Transverse colon (tissue), 4 donors: Measurements from ENCODE around the gene ARHGEF11. TPM values are rescaled to one million over a fixed set of nuclear protein-coding genes. Genes with fewer than 3 reads are reported as not detected.

Experiments
- DNase-seq: peaks from one replicate; pipeline ENCODE4 v3.0.0-alpha.2; 2019
- H3K27ac ChIP-seq, 4 donors: fragments of 200-600 bp; sonication (generic); 2 replicates each; pipeline ENCODE4 v1.5.1; 2016 to 2018; ENCODE audit warnings: inconsistent platforms in 4 of 4
- H3K27me3 ChIP-seq: fragments of 200-600 bp; sonication (generic); 2 replicates; pipeline ENCODE4 v1.5.1; 2017; ENCODE audit warnings: inconsistent platforms
- H3K36me3 ChIP-seq, 4 donors: fragments of 200-600 bp; sonication (generic); 2 replicates each; pipeline ENCODE4 v1.5.1; 2017 to 2019; ENCODE audit warnings: inconsistent platforms in 4 of 4
- H3K4me1 ChIP-seq, 4 donors: fragments of 200-600 bp; sonication (generic); 2 replicates each; pipeline ENCODE4 v1.5.1; 2017 to 2020; ENCODE audit warnings: inconsistent platforms in 4 of 4
- H3K4me3 ChIP-seq, 4 donors: fragments of 200-600 bp; sonication (generic); 1 replicate in 1 of 4; 2 replicates in 3 of 4; pipeline versions ENCODE4 v1.5.1 to v1.6.1; 2017 to 2019; ENCODE audit warnings: inconsistent platforms in 4 of 4
- H3K9me3 ChIP-seq, 2 donors: fragments of 200-600 bp; sonication (generic); 2 replicates each; pipeline ENCODE4 v1.5.1; 2017 to 2019; ENCODE audit warnings: inconsistent platforms in 2 of 2
- CTCF ChIP-seq, 5 experiments: fragments of 200-600 bp in 3 of 5; fragments of 450-650 bp in 2 of 5; sonication (generic) in 3 of 5; IDR thresholded peaks; 1 replicate in 2 of 5; 2 replicates in 3 of 5; pipeline ENCODE4 v1.5.1; 2016 to 2017; ENCODE audit warnings: antibody characterized with exemption in 5 of 5, inconsistent platforms in 3 of 5, mild to moderate bottlenecking in 2 of 5, moderate library complexity in 1 of 5
- EP300 ChIP-seq: sonication (generic); formaldehyde crosslinking; IDR thresholded peaks from one replicate; pipeline ENCODE4 v1.6.1; 2017; ENCODE audit warnings: antibody characterized with exemption, low read depth
- POLR2A ChIP-seq: fragments of 450-650 bp; IDR thresholded peaks from one replicate; pipeline ENCODE4 v1.6.1; 2016; ENCODE audit warnings: antibody characterized with exemption, mild to moderate bottlenecking, moderate library complexity
- POLR2AphosphoS5 ChIP-seq, 3 donors: sonication (generic); formaldehyde crosslinking; IDR thresholded peaks; one replicate each; pipeline ENCODE4 v1.6.1; 2016; ENCODE audit warnings: antibody characterized with exemption in 3 of 3
- WGBS, 2 donors: methylation state at CpG; one replicate each; pipeline ENCODE4 v1.1.5; 2018; ENCODE audit warnings: low coverage in 1 of 2; 5-methylcytosine and 5-hydroxymethylcytosine counted together
- in situ Hi-C, 4 donors: fragments of 200-750 bp; cut with MboI; loops; one replicate each; pipeline versions ENCODE4 v1.15.0 to v1.15.1; 2017; ENCODE audit warnings: low sequenced_read_pairs in 3 of 4, low pct_ligation_motif_present in 1 of 4, low pct_unique_long_range_greater_than_20kb in 1 of 4
- intact Hi-C: fragments of 100-400 bp; cut with DNase I; formaldehyde crosslinking; loops from one replicate; pipeline ENCODE4 v1.15.1; 2023; ENCODE audit warnings: low total_unique reads
- total RNA-seq, 4 donors: library from RNA; depleted of rRNA; stranded (reverse); fragments of >200 nt; gene quantifications; one replicate each; pipeline ENCODE4 v1.1.0, GENCODE V29; 2016

Gene ARHGEF11
- total RNA-seq, 4 donors from 2014 or later = 52.6 to 82.8 (median 62.1) TPM

DNA sequence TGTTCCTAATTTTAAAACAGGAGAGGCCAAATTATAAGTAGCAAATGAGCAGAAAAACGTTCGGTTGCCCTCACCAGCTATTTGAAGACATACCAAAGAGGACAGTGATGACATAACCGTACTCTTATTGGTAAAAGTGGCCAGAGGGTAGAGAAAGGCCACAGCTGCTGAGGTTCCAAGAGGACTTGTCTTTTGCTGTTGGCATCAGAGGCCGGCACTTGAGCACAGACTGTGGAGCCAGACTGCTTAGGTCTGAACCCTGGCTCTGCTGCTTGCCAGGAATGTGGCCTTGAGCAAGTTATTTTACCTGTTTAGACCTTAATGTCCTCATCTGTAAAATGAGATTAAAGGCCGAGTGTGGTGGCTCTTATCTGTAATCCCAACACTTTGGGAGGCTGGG lies 39.2 kb upstream of the ARHGEF11 start:
- intact Hi-C loops = no loop called here

GRCh38 chr1:157081707-157082106 lies 36.2 kb upstream of the ARHGEF11 start:
- in situ Hi-C loops = loop anchor here in 1 of 4 donors (25.0 kb wide), 1 partner anchor 406 kb away; no protein-coding TSS in a partner anchor
- no peak for DNase-seq
- H3K9me3 ChIP-seq = no peaks in the 10 kb centered on the region
- intact Hi-C loops = no loop called here
- H3K4me3 ChIP-seq = no peak overlapping the region
- no peak for TF ChIP-seq POLR2AphosphoS5 (IDR thresholded peaks at IDR 0.05)
- no peak for TF ChIP-seq POLR2A
- no peak for TF ChIP-seq CTCF (IDR thresholded peaks at IDR 0.05)
- no peak for TF ChIP-seq EP300
- no peaks in the 10 kb centered on the region for H3K36me3 ChIP-seq
- no peaks in the 10 kb centered on the region for H3K4me1 ChIP-seq
- H3K27ac ChIP-seq = no peak overlapping the region
- WGBS, 2 donors = 77 to 78% methylated on average over 5 of the region's 5 CpGs
- no peaks in the 10 kb centered on the region for H3K27me3 ChIP-seq

More for the DNA sequence above, 39.2 kb upstream of the ARHGEF11 start:
- H3K27me3 ChIP-seq = no peaks in the 10 kb centered on the region
- TF ChIP-seq EP300 (no peak), POLR2A (no peak), CTCF (IDR thresholded peaks at IDR 0.05) (no peak), POLR2AphosphoS5 (IDR thresholded peaks at IDR 0.05) (no peak)
- H3K4me3 ChIP-seq = no peak overlapping the region
- no peak overlapping the region for H3K27ac ChIP-seq
- DNase-seq = no peak
- in situ Hi-C loops = loop anchor here in 1 of 4 donors (25.0 kb wide), 1 partner anchor 403 kb away; no protein-coding TSS in a partner anchor
- no peaks in the 10 kb centered on the region for H3K9me3 ChIP-seq
- 60 to 72% methylated on average over 1 to 5 of the region's 5 CpGs for WGBS, 2 donors
- no peaks in the 10 kb centered on the region for H3K4me1 ChIP-seq
- H3K36me3 ChIP-seq = no peaks in the 10 kb centered on the region

- WGBS, 2 donors = 75 to 97% methylated on average over 4 to 10 of the region's 10 CpGs
- DNase-seq = no peak
Measured at GRCh38 chr1:157080714-157081113, 35.2 kb upstream of the ARHGEF11 start.

GRCh38 chr1:157077394-157077793 lies 31.9 kb upstream of the ARHGEF11 start:
- H3K27me3 ChIP-seq = peaks cover 7% of the 10 kb centered on the region
- H3K4me3 ChIP-seq = no peak overlapping the region
- no peak for TF ChIP-seq EP300
- TF ChIP-seq CTCF (IDR thresholded peaks at IDR 0.05) = no peak
- TF ChIP-seq POLR2AphosphoS5 (IDR thresholded peaks at IDR 0.05) = no peak
- TF ChIP-seq POLR2A = no peak
- H3K36me3 ChIP-seq = no peaks in the 10 kb centered on the region
- intact Hi-C loops = no loop called here
- no peak for DNase-seq
- WGBS, 2 donors = 97 to 100% methylated on average over 1 of the region's 1 CpG
- H3K27ac ChIP-seq = no peak overlapping the region
- in situ Hi-C loops = loop anchor here in 2 of 4 donors (10.0 to 25.0 kb wide), 2 partner anchors 143 to 410 kb away; no protein-coding TSS in a partner anchor
- H3K4me1 ChIP-seq = peaks cover 2 to 9% (median 5%) of the 10 kb centered on the region in 4 donors
- H3K9me3 ChIP-seq = no peaks in the 10 kb centered on the region

More at GRCh38 chr1:157080714-157081113, 35.2 kb upstream of the ARHGEF11 start:
- Histone ChIP-seq H3K9me3 (no peaks in the 10 kb centered on the region), H3K4me1 (no peaks in the 10 kb centered on the region), H3K36me3 (no peaks in the 10 kb centered on the region), H3K27me3 (no peaks in the 10 kb centered on the region), H3K27ac (no peak overlapping the region), H3K4me3 (no peak overlapping the region)
- no peak for TF ChIP-seq POLR2AphosphoS5 (IDR thresholded peaks at IDR 0.05)
- no peak for TF ChIP-seq EP300
- no peak for TF ChIP-seq CTCF (IDR thresholded peaks at IDR 0.05)
- in situ Hi-C loops = loop anchor here in 1 of 4 donors (25.0 kb wide), 1 partner anchor 407 kb away; no protein-coding TSS in a partner anchor
- intact Hi-C loops = no loop called here
